Femur (tissue), 1 donor: ENCODE results near the gene CROCC2.

Source experiments
- DNase-seq: peaks from one replicate; pipeline ENCODE4 v3.0.0-alpha.2; 2017

Gene CROCC2

DNA sequence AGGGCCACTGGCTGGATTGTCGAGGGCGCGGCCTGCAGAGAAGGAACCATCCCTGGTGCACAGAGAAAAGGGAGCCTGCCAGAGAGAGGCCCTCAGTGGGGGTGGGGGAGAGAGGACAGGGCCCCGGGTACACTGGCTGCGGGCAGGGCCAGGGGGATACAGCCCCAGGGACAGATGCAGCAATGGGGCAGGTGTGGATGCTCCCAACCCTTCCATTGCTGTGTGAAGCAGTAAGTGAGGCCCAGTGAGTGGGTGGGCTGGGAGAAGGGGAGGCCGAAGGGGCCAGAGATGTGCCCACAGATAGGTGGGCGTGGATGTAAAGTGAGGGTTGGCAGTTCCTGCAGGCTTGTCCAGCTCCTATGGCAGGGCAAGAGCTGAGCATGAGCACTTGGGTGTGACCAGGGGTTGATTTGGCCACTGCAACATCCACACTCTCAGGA, 30.1 kb upstream of the CROCC2 start:
- no peak for DNase-seq

DNA sequence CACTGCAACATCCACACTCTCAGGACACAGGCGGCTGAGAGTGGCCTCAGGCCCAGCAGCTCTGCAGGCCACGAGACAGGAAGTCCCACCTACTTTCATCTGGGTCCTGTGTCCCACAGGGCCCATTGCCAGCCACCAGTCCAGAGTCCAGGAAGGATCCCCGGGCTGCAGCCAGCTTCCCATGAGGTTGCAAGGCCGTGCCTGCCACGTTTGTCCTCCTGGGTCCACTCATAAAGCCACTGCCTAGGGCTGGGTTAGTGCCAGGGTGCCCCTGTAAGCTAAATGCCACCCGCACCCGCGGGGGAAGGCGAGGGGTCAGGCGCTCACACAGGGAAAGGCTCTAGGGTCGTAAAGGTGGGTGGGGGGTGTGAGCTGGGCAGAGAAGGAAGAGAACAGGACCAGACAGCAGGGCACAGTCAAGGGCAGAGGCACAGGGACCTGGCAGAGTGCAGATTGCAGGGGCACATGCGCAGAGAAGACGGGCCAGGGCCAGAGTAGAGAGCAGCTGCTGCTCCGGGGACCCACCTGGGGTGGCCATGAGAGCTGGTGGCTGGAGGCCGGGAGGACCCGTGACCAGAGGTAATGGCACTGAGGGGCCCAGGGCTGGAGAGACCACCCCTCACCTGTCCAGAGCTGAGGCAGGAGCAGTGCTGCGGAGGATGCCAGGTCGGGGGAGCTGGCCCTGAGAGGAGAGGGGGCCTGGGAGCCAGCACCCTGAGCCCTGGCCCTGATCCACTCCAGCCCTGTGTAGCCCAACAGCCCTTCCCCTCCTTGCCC, 29.5 kb upstream of the CROCC2 start:
- no peak for DNase-seq

DNA sequence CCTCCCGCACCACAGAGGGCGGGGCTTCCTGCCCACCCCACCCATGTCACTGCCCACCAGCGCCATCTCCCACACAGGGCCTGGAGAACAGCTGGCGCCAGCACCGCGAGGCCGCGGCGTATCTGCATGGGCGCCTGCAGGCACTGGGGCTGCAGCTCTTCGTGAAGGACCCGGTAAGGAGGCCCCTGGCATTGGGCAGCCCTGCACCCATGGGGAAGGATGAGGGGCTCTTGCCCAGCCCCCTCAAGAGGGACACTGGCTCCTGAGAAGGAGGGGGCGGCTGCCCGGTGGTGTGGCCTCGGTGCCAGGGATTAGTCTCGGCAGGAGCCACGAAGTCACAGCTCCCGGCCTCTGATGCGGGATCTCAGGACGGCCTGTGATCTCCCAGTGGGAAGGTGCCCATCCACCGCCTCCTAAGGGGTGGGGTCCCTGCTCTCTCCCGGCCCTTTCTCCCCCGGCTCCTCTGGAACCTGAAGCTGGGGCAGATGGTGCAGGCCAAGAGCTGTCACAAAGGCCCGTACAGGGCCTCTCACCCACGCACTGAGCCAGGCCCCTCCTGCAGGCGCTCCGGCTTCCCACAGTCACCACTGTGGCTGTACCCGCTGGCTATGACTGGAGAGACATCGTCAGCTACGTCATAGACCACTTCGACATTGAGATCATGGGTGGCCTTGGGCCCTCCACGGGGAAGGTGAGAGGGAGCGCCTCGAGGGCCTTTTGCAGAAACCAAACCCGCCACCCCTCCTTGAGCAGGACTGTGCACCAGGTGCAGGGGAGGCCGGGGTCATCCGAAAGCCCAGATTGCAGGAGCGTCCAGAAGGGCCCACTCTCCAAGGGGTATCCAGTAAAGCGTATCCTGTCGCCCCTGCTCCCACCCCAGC, 28.4 kb upstream of the CROCC2 start:
- DNase-seq: no peak

DNA sequence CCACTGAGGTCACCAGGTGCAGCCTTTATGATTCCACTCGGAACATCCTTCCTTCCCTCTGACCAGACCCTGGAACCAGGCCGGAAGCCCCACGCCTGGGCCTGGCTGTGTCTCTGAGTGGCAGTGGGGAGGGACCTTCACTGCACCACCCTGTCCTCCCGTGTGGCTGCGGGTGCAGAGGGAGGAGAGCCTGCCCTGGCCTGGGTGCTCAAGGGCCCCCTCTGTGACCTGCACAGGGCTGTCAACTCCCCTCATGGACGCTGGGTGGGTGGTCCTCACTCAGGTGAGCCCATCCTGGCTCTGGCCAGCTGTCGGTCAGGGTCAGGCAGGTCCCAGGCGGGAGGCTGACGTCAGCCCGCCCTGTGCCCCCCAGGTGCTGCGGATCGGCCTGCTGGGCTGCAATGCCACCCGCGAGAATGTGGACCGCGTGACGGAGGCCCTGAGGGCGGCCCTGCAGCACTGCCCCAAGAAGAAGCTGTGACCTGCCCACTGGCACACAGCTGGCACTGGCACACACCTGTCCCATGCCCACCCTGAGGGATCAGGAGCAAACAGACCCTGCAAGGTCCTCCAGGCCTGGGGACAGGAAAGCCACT, 27.7 kb upstream of the CROCC2 start:
- DNase-seq: no peak

DNA sequence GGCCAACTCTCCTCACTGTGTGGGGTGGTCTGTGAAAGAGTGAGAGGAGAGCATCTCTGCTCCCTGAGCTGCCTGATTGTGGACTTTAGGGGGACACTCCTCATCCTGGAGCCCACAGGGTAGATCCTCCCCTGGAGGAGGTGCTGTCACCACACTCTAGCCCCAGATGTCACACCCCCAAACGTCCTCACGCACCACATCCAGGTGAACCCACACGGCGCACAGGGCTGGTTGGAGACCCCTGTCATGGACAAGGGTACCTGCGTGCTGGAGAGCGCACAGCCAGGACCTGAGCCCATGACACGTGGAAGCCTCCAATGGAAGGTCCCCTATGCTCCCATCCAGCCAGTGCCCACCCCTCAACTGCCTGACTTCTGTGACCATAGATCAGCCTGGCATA, 27.0 kb upstream of the CROCC2 start:
- DNase-seq: no peak

DNA sequence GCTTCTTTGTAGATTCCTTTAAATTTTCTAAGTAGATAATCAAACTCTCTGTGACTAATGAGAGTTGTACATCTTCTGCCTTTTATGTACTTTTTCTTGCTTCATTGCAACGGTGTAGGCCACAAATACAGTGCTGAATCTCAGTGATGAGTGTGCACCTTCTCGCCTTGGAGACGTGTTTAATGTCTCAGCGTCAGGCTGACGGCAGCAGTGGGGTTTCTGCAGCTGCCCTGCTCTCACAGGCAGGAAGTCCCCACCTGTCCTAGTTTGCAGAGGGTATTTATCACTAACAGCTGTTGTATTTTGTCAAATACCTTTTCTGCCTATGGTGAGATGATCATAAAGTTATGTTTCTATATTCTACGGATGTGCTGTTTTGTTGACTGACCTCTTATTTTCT, 24.2 kb upstream of the CROCC2 start:
- no peak for DNase-seq

DNA sequence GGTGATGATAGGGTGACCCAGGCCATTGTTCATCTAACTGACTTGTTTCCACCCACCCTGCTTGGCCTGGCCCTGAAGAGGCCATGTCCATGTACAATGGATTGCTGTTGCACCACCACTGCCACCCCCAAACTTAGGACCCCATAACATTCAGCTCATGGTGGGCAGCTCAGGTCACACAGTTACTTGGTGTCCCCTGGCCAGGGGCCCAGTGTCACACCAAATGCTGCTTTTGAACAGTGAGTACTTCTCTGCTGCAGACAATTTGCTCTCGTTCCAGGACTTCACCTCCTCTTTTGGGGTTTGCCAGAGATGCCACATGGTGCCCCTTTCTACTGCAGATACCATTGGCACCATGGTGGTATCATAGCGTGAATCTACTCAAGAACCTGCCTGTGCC, 21.9 kb upstream of the CROCC2 start:
- DNase-seq: no peak

DNA sequence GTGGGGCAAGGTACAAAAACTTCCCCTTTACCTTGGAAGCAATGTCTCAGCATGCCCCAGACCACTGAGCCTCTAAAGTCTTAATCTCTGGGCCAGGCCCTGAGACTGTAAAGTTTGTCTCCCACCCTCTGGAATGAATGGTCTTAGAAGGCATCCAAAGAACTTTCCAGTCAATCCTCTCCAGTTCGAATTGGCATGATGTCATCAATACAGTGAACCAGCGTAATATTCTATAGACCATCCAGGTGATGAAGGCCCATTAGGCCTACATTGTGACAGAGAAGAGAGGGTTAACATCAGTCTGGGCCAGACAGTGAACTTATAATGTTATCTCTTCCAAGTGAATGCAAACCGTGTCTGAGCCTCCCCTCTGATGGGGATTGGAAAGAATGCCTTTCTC, 21.4 kb upstream of the CROCC2 start:
- DNase-seq: no peak

DNA sequence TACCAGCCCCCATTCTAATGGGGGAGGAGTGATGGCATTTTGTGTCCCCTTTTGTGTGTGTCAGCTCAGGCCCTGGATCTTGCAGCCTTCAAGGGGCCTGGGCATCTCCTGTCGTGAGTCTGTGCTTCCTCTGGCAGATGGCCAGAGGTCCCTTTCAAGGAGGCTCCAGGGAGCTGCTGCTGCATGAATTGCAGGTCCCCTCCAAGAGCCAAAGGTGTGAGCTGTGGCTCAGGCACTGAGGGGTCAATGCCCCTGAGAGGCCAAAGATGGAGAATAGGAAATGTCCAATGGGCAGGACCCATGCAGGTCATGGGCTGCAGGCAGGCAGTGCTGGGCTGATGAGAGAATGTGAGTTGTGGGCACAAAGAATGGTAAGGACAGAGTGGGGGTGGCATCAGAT, 20.6 kb upstream of the CROCC2 start:
- DNase-seq: no peak

DNA sequence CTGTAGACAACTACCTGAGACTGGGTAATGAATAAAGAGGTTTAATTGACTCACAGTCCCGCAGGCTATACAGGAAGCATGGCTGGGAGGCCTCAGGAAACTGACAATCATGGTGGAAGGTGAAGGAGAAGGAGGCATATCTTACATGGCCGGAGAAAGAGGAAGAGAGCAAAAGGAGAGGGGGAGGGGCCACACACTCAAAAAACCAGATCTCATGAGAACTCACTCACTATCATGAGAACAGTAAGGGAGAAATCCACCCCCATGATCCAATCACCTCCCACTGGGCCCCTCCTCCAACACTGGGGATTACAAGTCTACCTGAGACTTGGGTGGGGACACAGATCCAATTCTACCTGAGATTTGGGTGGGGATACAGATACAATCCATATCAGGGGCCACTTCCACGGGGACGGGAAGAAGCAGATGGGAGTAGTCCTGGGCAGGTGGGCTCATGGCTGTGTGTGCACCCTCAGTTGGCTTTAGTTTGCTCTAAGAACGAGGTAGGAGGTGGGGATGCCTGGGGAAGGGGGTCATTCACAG, 20.0 kb upstream of the CROCC2 start:
- DNase-seq: no peak

DNA sequence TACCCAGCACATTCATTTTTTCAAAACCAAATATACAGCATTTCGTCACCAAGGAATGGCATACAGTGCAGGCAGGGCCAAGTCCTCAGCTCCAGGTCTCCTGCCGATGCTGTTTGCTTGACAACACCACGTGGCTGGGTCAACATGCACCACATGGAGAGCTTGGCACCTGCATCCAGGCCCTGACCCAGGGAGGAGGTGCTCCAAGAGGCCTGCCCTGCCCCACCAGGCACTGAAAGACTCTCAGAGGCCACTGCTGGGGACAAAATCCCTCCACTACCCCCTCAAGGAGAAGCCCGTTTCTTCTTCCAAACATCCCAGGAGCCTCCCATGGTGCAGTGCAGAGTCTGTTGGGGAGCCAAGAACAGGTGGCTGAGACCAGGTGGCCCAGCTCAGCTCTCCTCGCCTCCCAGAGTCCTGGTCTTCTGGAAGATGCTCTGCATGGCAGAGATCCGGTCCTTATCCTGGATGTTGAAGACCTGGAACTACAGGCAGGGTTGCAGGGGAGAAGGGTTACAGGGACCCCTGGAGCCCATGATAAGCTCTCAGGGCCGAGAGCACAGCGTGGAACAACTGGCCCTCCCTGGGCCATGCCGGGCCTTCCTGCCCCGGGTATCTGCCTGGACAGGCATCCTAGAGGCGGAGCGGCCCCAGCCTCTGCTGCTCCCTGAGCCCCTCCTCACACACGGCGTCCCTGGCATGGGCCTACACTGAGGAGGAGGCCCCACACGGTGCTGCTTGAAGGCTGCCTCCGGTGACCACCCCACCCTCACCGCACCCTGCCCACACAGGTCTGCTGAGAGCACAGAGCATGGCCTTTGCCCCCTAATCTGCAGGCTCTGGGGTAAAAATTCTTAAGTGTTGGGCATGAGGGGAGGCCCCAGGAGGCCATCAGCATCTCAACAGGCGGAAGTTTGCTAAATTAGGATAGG, 19.2 kb upstream of the CROCC2 start:
- DNase-seq: no peak

DNA sequence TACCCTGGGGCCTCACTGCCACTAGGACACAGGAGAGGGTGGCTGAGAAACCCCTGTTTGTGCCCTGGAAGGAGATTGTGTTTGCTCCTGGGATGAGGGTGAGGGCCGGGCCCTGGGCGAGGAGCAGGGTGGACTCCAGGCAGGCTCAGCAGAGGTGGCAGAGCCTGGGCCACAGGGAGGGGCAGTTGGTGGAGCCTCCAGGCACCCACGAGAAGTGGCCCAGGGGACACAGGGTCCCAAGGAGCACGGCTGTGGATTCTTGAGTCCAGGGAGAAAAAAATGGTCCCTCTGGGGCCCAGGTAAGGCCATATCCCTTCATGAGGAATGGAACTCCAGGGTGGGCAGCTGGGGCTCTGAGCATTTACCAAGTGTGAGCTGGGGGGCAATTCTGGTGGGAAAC, 18.5 kb upstream of the CROCC2 start:
- no peak for DNase-seq

DNA sequence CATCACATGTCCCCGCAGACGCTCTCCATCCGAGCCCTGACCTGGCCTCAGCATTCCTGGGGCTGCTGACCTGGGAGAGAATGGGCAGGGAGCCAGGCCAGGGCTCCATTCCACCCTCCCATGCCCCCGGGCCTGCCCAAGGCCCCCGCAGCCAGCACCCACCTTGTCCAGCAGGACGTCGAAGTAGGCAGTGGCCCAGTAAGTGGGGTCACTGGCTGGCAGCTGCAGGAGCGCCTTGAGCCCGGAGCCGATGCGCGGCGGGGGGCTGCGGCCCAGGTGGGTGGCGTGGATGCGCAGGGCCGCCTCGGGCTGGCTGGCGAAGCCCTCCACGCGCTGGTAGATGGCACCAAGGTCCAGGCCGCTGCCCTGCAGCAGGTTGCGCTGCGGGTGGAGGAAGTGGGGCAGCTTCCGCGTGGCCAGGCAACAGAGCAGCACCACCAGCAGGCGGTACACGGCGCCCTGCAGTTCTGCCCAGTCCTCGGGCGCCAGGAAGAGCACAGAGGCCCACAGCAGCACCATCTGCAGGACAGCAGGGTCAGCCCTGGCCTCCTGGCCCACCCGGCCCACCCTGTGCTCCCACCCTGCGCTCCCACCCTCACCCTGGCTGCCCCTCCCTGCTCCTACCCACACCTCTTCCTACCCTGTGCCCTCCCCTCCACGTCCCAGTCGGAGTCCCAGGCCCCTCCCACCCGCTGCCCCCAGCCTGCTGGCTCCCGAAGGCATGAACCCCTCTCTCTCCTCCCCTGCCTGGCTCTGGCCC, 17.8 kb upstream of the CROCC2 start:
- no peak for DNase-seq

DNA sequence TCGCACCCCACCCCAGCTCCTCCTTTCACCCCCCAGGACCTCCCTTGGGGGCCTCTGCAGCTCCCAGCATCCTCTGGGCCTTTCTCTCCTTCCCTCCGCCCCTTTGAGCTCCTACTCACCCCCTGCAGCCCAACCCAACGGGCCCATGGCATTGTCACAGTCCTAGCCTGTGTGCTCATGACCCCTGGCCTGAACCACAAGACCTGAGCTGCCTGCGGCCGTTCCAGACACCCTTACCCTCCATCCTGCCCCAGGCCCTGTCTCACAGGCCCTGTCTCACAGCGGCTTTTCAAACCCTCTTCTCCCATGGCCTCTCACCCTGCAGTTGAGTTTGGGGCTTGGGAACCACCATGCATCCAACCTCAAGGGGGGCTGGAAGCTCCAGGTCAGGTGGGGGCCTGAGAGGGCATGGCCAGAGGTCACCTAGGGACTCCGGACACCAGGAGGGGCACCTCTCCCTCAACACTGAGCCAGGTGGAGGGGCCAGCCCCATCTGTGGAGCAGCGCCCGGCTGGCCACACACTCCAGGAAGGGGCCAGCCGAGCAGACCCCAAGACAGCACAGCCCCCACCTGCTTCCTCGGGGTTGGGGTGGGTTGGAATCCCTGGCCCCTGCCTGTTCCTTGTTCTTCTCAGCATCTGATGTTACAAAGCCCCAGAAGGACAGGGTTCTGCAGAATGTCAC, 17.1 kb upstream of the CROCC2 start:
- DNase-seq: no peak

DNA sequence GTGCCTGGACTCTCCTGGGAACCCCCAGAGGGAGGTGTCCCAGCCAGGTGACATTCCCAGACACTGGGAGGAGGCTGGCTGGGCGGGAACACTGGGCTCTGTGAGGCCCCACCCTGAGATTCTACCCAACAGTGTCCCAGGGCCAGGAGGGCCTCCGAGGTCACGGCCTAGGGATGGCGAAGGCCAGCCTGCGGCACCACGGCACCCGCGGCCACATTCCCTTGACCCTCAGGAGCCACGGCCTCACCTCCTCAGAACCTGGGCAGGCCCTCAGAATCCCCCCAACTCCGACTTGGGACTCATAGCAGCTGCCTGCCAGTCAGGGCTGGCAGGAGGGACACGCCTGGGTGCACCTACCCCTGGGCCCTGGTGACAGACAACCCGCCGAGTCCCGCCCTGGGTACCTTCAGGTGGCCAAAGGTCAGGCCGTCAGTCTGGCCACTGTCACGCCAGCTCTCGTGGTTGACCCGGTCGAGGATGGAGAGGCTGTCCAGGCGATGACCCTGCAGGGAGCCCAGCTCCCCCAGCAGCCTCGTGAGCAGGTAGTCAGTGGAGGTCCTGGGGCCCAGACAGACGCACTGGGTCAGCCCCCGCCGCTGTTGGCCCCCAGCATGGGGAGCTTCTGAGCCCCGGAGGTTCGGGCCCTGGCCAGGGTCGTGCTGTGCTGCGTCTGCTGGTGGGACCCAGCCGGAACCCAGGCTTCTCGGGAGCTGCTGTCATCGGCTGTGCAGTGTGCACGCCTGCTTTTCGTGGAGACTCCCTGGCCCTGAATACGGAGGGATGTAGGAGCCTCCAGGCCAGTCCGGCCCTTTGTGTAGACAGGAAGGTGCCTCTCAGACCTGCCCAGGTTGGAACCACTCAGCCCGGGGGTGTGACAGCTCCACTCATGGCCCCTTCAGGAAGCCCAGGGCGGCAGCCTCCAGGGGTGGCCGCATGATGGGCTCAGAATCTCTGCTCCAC, 16.3 kb upstream of the CROCC2 start:
- DNase-seq: no peak

DNA sequence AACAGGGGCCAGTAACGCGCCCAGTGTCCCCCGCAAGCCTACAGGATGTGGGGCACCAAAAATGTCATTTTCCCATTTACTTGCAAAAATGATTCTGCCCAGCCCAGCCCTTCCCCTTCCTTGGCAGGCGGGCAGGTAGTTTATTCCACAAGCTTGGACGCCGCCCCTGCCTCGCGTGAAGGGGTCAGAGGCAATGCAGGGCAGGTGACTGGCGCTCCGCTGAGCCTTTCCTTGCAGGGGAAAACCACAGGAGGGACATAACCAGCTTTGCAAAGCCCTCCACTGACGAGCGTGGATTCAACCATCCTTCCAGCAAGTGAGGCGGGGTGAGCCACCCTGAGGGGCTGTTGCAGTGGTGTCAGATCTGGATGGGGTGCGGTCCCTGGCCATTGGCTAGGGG, 15.4 kb upstream of the CROCC2 start:
- DNase-seq: no peak

DNA sequence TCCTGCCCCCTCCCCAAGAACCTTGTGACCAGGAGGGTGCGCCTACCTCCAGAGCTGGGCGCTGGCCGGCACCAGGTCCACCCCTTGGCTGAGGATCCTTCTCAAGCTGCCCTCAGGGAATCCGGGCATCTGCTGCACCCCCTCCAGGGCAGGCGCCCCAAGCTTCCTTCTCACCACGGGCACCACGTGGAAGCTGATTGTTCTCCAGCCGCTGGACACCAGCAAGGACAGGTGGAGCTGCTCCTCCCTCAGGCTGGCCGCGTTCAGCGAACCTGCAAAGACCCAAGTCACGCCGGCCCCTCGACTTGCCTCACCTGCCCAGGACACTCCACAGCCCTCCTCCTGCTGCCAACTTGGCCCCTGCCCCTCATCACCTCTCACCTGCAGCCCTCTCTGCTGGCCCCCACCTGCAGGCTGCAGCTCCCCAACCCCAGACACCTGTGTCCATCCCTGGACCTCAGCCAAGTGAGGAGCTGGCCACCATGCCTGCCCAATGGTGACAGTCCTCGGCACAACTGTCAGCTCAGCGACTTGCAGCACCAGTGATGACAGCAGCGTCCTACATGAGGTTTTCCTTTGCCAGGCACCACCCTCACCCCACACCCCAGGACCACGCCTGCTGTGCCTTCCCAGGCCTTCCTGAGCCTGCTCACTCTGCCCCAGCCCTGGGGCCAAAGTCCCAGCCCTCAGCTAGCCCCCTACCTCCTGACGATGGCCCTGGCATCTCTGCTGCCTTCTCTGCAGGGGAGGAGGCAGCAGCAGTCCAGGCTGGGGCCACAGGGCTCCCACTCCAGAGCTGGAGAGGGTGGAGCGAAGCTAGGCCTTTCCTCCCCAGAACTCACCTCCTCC, 14.4 kb upstream of the CROCC2 start:
- DNase-seq: no peak

DNA sequence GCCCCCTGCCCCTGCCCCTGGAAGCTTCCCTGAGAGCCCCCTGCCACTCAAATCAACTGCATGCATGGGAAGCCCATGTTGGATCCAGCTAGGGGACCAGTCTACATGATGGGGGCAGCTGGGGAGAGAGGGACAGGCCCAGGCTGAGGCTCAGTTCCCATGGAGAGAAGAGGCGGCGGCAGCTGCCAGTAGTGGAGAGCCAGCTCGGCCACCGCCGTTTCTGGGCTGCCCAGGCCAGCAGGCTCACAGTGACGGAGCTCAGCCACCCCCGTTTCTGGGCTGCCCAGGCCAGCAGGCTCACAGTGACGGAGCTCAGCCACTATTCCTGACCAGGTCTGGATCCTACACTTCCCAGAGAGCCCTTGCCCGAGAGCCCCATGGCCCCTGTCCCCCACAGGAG, 13.8 kb upstream of the CROCC2 start:
- DNase-seq: no peak

DNA sequence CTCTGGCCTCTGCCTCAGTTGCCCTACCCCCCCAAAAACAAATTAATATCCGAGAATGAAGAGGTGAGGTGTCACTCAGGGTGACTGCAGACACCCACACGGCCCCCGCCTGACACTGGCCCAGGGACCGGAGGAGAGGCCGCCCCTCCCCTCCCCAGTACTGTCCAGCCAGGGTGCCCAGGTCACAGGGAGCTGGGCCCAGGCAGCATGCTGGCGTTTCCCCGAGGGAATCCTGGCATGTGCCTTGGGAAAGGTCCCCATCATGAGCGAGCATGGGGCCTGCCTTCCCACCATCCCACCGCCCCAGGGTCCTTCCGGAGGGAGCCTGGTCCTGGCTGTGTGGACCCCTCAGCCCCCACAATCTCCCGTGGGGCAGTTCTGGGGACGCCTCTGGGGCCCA, 13.2 kb upstream of the CROCC2 start:
- no peak for DNase-seq
